AG04449 (cell line): Measurements from ENCODE around the gene EPM2AIP1.

Experiments used
- CTCF ChIA-PET: fragments of 350-600 bp; formaldehyde crosslinking; extraction: SDS; loops from one replicate; lab custom pipeline; 2021; ENCODE audit warnings: antibody characterized with exemption; lab: Yijun Ruan, JAX
- POLR2A ChIA-PET: fragments of 400-600, 350-600 bp; formaldehyde crosslinking; extraction: SDS; loops from one replicate; lab custom pipeline; 2020; ENCODE audit warnings: antibody characterized with exemption, inconsistent platforms; lab: Yijun Ruan, JAX
- DNase-seq: peaks from one replicate; pipeline ENCODE4 v3.0.0-alpha.2; 2010; ENCODE audit warnings: low read depth, low spot score
- H3K4me3 ChIP-seq: 2 replicates; pipeline ENCODE4 v1.5.1; 2011; ENCODE audit warnings: low read depth, mild to moderate bottlenecking, control low read depth, low read length
- CTCF ChIP-seq: IDR thresholded peaks from one replicate; pipeline ENCODE4 v1.5.1; 2011; ENCODE audit warnings: mild to moderate bottlenecking, moderate library complexity, low read length, control low read depth, inconsistent platforms; ENCODE audit not compliant: insufficient read depth; ENCODE audit errors: missing control alignments

The EPM2AIP1 gene

DNA sequence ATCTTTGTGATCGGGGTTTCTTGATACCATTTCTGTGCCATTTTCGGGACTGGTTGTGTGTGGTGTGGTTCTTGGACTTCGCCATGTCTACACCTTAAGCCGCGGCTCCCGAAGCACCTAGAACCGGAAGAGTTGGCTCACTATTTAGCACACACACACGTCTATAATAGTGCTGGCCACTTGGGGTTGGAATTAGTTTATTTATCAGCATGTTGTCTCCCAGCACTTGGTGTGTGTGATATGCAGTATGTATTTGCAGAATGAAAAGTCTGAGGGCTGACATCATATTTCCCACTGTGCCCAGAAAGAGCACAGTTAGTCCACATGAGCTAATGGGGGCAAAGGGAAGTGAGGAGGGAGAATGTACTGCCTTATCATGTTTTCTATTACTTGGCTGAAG is 24.0 kb upstream of the EPM2AIP1 start:
- no peak for DNase-seq
- no peak overlapping the region for H3K4me3 ChIP-seq
- no peak for TF ChIP-seq CTCF
- POLR2A ChIA-PET: no interaction called here
- CTCF ChIA-PET: no interaction called here

DNA sequence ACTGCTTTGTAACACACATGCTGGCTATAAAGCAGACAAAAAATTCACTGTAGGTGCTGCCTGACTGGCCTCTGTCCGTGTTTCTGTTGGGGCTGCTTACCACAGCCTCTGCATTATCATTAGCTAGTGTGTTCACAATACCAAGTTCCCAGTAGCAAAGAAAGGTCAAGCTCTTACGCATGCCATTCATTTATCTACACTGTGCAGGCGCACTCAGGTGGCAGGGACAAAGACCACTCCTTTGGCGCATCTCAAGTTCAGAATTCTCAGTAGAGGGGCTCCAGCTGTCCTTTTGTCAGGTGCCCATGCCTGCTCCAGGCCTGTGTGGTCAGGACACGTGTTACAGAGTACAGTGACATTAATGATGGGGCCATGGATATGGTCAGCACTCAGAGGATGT is 22.7 kb upstream of the EPM2AIP1 start:
- ChIA-PET CTCF (interaction anchor here (1.0 to 1.5 kb wide), 3 partner anchors 9 to 16 kb away, joined by 3 to 6 read pairs (median 4); no protein-coding TSS in a partner anchor), POLR2A (no interaction called here)
- no peak for TF ChIP-seq CTCF
- no peak for DNase-seq
- no peak overlapping the region for H3K4me3 ChIP-seq

- ChIA-PET POLR2A (no interaction called here), CTCF (interaction anchor here (0.6 to 2.1 kb wide), 5 partner anchors 9 to 187 kb away, joined by 3 to 15 read pairs (median 4); no protein-coding TSS in a partner anchor)
- no peak for DNase-seq
- no peak overlapping the region for H3K4me3 ChIP-seq
- no peak for TF ChIP-seq CTCF
Measured at GRCh38 chr3:37014620-37015019, 21.7 kb upstream of the EPM2AIP1 start.

GRCh38 chr3:36993326-36994283 is 674 bp upstream of the EPM2AIP1 start, which contains the start of gene MLH1:
MLH1 (plus strand) TSS chr3:36993518; CDS start chr3:36993548, 30 bp downstream.
- TF ChIP-seq CTCF: no peak
- peak within 1 kb of the TSS; percentile 86 for H3K4me3 ChIP-seq
- ChIA-PET CTCF (interaction anchor here (0.9 to 2.8 kb wide), 8 partner anchors 11 to 264 kb away, joined by 3 to 10 read pairs (median 4); no protein-coding TSS in a partner anchor), POLR2A (interaction anchor here (0.7 to 1.7 kb wide), 3 partner anchors 10 to 147 kb away, joined by 3 to 4 read pairs (median 4); no protein-coding TSS in a partner anchor)
- peak; percentile 100 for DNase-seq

- TF ChIP-seq CTCF: no peak
- H3K4me3 ChIP-seq: peak overlapping the region; percentile 84
- peak; percentile 17 for DNase-seq
- POLR2A ChIA-PET: interaction anchor here (0.6 to 1.7 kb wide), 3 partner anchors 9 to 296 kb away, joined by 3 to 4 read pairs (median 4); no protein-coding TSS in a partner anchor
- CTCF ChIA-PET: interaction anchor here (1.0 to 2.8 kb wide), 7 partner anchors 33 to 265 kb away, joined by 3 to 10 read pairs (median 6); no protein-coding TSS in a partner anchor
Measured at GRCh38 chr3:36991923-36992805, 767 bp downstream of the EPM2AIP1 start.
